PC-3 (cell line): ENCODE results near the gene TTC8.

Experiments
- CTCF ChIP-seq: fragments of 300-600 bp; sonication (generic); conservative IDR thresholded peaks from 2 replicates; pipeline ENCODE4 v1.5.1; 2017; ENCODE audit warnings: antibody characterized with exemption, low read depth, mild to moderate bottlenecking, low read length
- EZH2 ChIP-seq: fragments of 300-600 bp; sonication (generic); IDR thresholded peaks from one replicate; pipeline ENCODE4 v1.6.1; 2017; ENCODE audit warnings: antibody characterized with exemption, mild to moderate bottlenecking, low read length; ENCODE audit not compliant: unreplicated experiment

DNA sequence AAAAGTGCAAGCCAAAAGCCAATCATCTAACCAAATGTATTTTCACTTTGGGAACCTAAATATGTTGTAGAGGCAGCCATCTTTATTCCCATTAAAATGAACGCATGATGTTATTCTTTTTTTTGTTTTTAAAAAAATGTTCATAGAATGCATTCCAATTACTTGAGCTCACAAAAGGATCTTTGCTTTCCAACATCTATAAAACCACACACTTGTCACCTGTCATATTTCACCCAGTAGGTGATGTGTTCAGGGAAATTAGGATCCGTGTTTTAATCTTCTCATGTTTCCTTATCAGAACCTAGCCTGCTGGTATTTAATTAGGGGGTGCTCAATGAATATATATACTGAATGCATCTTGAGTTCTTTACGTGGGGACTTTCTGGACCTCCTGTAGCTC, 13.6 kb downstream of the TTC8 start:
- TF ChIP-seq EZH2 (no peak), CTCF (no peak)
